Measurements from ENCODE around the gene AKAP13. TPM values are rescaled to one million over a fixed set of nuclear protein-coding genes. Genes with fewer than 3 reads are reported as not detected.
"Not testable (repeated sequence)": the region's sequence is repeated elsewhere in the genome, so short reads cannot be mapped to it uniquely, and the experiment has no call there.

The AKAP13 gene
- total RNA-seq, 1 donor from 2014 or later, result 184 TPM

DNA sequence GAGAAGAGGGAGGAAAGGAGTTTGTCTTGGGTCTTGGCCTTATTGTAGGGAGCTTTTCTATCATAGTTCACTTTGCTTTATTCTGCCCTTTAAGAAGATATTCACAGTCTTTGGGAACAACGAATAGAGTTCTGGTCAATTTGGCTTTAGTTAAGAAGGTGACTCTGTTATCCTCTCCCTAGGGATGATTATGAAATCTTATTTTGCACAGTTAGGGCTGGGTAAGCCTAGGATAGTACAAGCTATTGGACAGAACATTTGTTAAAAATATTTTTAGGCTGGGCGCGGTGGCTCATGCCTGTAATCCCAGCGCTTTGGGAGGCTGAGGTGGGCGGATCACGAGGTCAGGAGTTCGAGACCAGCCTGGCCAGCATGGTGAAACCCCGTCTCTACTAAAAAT lies 61.5 kb downstream of the AKAP13 start:
- not testable (repeated sequence) for DNase-seq (ENCODE audit: low spot score)

DNA sequence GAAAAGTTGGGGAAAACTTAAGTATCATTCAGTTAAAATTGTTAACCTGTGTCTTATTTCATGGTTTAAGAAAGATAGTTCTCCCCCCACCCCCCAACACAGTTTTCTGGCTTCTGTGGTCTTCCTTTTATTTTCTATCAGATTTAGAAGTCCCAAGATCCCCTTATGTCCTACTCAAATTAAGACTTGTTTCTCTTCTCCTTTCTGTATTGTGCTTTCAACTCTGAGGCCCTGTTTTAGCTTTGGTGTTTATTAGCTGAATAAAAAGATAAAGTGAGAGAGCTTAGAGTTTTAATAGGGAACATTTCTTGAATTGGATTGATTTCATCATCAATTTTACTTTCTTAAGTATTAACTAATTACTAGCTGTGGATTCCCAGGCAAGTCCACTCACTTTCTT lies 62.6 kb downstream of the AKAP13 start:
- DNase-seq (ENCODE audit: low spot score), result no peak

DNA sequence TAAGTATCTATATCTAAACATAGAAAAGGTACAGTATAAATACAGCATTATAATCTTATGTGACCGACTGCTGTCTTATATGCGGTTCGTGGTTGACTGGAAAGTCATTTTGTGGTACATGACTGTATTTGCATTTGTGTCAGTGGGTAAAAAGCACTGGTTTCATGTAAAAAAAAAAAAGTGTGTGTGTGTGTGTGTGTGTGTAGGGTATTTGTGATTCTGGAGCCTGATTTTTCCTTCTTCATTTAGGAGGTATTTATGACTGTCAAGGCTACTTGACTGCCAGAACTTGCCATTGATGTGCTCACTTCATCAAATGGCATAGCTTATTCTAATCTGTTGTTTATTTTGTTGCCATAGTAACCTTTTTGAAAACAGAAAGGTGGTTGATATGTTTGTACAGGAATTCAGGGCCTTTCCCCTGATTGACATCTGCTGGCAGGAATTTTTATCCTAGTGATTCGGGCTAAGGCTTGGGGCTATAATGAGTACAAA lies 63.2 kb downstream of the AKAP13 start:
- DNase-seq (ENCODE audit: low spot score), result peak; percentile 10

DNA sequence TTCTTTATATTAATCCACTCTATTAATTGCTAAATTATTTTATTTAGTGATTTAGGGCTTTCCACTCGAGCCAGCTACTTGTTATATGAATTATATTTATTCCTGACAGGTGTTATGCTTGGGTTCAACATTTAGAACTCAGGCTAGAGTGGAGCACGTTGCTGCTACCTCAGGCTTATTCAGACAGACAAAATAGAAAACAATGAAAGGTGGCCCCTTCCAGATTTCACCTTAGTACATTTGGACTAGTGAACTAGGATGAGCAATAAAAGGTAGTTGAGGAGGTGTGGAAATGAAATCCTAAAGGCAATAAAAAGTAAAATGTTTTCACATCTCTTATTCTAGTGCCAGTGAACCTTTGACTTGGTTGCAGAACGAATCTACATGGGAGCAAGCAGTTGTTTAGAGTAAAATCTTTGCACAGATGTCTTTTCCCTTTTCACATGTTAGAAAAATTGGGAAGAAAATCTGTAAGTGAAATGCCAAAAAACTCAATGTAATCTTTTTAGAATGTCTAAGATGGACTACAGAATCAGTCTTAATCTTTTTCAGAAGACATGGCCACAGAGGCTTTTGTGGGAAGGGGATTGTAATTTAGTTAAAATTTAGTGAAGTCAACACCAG lies 63.8 kb downstream of the AKAP13 start:
- DNase-seq (ENCODE audit: low spot score), result no peak

DNA sequence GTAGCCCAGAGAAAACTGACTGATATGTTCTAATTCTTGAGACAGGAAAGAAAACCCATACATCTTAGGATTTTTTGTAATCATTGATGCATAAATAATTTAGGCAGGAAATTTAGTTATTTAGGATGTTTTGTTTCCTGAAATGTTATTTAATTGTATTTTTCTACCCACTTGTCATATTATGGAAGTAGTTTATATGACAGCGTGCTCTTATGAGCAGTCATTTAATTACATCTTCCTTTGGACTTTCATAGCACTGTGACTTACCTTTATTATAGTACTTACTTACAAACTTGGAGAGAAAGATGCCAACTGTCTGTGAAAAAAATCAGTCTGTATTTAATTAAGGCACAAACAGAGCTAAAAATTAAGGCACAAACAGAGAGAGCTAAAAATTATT lies 65.0 kb downstream of the AKAP13 start:
- no peak for DNase-seq (ENCODE audit: low spot score)

DNA sequence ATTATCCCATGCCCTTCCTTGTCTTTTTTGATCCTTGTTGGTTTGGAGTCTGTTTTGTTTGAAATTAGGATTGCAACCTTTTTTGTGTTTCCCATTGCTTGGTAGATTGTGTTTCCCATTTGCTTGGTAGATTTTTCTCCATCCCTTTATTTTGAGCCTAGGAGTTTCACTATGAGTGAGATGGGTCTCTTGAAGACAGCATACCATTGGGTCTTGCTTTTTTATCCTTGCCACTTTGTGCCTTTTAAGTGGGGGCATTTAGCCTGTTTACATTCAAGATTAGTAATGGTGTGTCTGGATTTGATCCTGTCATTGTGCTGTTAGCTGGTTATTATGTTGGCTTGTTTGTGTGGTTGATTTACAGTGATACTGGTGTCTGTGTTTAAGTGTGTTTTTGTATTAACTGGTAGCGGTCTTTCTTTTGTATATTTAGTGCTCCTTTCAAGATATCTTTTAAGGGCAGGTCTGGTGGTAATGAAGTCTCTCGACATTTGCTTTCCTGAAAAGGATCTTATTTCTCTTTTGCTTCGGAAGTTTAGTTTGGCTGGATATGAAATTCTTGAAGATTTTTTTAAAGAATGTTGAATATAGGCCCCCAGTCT lies 70.8 kb downstream of the AKAP13 start:
- no peak for DNase-seq (ENCODE audit: low spot score)

DNA sequence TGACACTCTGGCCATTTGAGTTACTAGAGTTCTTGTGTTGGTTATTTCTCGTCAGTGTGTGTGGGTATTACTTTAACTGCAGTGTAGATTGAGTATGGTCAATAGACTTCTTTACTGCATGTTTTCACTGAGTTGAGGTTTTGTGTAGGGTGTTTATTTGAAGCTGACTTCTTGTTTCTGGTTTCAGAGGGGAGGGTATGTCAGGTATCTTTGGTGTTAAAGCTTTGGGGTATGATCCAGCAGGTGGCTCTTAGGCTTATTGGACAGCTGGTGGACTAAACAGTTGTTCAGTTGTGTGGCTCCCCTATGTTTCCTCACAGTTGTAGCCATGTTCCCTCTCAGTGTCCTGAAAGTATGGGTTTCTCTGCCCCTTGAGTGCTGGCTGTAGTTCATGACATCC lies 72.0 kb downstream of the AKAP13 start:
- DNase-seq (ENCODE audit: low spot score), result no peak

DNA sequence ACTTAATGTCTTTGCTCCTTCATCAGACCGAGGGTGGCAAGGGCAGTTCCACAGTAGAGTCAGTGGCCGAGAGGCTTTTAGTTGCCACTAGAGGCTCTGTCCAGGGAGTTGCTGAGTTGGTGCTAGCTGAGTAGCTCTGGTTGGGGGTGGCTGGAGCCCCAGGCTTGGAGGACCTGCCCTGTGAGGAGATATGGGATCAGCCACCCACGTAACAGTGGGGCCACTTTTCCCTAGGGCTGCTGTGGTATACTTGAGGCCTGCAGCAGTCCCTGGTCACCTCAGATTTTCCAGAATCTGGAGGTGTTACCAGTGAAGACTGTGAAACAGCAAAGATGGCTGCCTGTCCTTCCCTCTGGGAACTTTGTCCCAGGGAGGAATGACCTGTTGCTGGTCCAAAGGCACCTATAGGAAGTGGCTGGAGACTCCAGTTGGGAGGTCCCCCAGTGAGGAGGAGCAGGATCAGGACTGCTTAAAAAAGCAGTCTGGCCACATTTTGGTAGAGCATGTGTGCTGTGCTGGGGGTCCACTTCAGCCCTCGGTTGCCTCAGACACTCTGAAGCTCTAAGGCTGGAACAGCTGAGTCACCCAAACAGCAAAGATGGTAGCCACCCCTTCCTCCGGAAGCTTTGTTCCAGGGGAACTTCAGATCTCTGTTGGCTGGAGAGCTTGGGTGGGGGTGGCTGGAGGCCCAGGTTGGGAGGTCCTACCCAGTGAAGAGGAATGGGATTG lies 72.9 kb downstream of the AKAP13 start:
- no peak for DNase-seq (ENCODE audit: low spot score)

DNA sequence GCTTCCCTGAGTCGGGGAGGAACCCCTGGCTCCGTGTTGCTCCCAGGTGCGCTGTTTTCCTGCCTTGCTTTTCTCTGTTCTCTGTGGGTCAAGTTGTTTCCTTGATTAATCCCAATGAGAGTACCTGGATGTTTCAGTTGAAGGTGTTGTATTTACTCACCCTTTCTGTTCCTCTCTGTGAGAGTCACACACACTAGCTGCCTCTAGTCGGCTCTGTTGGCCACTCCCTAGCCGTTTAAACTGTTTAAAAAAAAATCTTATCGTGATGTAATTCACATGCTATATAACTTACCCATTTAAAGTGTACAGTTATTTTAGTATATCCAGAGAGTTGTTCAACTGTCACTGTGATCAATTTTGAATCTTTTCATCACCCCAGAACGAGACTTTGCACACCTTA lies 74.0 kb downstream of the AKAP13 start:
- no peak for DNase-seq (ENCODE audit: low spot score)

DNA sequence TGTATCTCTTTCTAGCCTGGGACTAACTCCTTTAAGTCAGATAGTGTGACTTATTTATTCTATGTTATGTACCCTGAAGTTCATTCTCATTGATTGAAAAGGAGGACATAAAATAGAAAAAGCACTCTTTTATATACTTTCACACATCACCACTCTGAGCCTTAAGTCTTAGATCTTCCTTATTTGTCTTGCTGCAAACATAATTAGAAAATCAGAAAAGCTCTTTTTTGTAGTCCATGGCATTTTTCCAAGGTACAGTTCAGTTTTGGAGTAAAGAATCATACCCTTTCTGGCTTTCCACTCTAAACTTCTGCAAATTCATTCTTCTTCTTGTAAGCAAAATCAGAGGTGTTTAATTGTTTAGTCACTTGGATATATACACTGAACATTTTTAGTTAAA lies 75.5 kb downstream of the AKAP13 start:
- no peak for DNase-seq (ENCODE audit: low spot score)

DNA sequence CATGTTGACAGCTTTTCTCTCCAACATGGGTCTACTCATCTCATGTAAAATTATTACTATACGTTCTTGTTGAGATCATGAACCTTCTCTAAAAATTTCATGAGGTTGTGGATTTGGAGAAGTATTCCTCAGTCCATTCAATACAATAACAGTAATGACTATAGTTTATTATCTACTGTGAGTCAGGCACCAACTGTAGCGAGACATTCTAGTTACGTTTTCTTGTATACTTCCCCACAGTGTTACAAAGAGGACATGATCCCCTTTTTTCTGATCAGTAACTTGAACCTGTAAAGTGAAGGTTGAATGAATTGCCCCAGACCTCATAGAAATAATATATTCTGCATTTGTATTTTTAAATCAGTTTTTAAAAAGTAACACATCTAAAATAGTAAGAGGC lies 76.4 kb downstream of the AKAP13 start:
- DNase-seq (ENCODE audit: low spot score), result no peak

DNA sequence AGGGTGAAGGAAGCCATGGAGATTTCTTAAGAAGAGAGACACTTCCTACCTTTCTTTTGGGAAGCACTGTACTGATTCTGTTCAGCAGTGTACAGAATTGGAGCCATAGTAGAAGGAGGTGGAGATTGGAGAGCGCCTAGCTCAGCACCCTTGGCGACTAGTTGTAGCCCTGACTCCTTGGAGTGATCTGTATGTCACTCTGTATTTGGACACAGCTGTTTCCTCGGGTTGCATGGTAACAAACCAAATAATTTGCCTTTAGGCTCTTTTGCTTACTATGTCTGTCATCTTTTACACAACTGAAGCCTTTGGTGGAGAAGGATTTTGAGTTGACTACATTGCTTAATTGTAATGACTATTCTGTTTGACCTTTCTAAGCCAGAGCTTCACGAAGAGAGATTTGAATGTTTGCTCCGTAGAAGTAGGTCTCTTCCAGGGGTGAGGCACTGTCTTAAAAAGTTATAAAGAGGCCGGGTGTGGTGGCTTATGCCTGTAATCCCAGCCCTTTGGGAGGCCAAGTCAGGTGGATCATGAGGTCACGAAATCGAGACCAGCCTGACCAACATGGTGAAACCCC lies 77.1 kb downstream of the AKAP13 start:
- no peak for DNase-seq (ENCODE audit: low spot score)

DNA sequence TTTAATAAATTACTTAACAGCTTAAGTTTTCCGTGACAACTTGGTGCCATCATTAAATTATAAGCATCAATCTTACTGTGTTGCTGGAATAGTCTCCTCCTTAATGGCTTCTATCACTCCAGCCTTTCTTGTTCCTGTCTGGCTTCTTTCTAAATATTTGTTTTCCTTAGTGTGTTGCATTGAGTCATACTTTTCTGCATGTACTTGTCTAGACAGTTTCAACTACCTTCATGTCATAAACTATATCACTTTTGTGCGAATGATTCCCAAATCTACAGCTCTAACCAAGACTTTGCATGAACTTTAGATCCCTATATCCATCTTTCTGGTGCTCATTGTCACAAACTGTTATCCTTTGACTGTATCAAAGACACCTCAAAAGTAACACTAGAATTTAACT lies 78.4 kb downstream of the AKAP13 start:
- no peak for DNase-seq (ENCODE audit: low spot score)

DNA sequence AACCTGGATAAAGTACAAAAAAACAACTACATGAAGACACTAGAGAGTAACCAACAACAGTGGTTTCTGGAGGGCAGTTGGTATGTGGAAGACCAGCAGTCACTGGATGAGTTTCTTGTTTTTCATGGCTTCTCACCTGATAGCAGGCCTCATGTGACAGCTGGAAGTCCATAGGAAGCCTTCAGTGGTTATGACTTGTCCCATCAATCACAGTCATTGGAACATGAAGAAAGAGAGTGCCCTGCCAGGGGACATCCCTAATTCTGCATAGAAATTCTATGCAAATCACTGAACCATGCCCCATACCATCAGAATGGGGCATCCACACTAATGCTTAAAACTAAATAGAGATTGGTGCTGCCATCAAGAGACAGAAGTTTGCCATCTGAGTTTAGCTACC lies 81.6 kb downstream of the AKAP13 start:
- DNase-seq (ENCODE audit: low spot score), result no peak

DNA sequence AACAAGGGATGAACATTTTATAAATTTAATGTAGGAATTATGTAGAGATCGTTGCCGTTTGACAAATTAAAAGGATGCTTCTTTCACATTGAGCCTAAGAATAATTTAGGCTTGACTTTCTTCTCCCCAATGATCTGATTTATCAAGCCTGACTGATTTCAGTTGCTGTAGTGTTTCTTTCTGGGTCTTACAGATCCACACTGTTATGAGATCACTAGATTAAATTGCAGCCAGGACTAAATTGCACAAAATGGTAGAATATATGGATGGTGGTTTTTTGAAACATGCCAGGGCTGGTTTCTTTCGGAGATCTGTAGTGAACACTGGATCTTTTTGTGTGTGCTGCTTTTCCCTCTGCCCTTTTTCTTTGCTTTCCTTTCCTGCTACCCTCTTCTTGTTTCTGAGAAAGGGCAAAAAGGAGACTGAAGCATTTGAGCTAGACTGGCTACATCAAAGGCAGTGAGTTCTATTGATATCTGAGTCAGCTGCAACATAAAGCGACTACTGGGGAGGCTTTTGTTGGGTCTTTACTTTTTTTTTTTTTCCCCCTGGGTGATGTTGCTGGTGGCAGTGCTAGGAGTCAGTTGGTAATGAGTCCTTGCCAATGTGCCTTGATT lies 83.0 kb downstream of the AKAP13 start:
- DNase-seq (ENCODE audit: low spot score), result no peak

DNA sequence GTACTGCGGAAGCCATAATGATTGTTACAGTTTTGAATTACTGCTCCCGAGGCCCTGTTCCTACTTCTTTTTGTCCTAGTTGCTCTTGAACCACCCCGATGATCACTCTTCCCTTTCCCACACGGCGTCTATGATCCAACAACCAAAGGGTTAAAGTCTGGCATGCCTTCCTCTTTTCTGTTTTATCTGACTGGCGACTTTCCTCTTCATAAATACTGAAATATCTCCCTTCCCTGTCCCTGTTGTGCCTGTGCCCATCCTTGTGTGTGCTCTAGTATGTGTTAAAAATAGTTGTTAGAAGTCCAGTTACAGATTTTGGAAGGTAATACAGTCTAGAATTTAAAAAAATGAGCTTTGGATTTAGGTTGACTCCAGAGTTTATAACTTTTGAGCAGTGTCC lies 83.6 kb downstream of the AKAP13 start:
- no peak for DNase-seq (ENCODE audit: low spot score)

DNA sequence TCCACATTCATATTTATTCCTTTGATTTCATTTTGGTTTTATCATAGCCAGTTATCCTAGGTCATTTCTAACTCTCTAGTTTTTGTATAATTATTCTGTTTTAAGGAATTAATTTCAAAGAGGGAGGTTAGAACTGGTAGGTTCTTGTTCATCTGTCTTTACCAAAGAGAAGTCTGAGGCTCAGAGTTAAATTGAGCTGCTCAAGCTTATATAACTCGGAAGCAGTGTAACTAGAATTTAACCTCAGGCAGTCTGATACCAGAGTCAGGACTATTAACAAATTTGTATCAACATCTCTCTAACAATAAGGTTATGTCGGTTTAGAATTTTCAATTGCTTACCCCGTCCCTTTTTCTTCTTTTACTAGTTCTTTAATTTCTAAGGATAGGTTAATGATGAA lies 84.1 kb downstream of the AKAP13 start:
- DNase-seq (ENCODE audit: low spot score), result no peak

DNA sequence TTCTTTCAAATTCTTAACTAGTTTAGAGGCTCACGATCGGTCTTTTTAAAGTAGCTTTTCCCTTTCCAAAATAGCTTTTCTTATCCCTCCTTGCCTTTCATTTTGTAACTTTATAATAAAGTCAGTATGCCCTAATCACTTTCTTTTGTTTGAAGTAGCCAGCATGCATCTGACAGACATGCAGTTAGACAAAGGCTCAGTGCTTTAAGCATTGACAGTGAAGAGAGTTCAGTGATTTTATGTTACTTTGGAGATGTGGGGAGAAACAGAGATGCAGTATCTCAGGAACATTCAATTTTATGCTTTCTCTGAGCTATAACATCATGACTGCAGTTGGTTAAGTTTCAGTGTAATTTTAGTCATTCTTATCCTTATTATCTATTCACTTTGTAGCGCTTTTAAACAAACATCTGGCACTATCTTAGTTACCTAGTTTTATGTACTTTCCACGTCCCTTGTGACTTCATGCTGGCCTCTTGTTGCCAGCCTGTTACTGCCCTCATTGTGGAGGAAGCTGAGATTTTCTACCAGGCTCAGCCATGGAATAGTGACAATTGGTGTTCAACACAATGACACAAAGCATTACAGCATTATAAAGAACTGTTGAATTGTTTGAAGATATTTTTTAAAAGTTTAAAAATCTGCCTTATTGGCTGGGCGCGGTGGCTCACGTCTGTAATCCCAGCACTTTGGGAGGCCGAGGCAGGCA lies 90.3 kb downstream of the AKAP13 start:
- DNase-seq (ENCODE audit: low spot score), result no peak

DNA sequence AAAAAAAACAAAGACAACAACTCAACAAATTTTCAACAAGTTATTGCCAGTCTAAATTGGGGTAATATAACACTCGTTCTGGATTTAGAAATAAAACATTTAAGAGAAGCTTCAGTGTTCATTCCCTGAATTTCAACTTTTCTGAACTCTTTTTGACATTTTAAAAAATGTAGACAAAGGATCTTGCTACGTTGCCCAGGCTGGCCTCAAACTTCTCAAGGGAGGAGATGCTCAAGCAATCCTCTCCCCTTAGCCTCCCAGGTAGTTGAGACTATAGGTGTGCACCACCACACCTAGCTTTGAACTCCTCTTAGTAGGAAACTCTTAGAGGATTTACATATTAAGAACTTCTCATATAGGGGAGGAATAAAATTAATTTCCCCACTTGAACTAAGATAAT lies 91.9 kb downstream of the AKAP13 start:
- no peak for DNase-seq (ENCODE audit: low spot score)

DNA sequence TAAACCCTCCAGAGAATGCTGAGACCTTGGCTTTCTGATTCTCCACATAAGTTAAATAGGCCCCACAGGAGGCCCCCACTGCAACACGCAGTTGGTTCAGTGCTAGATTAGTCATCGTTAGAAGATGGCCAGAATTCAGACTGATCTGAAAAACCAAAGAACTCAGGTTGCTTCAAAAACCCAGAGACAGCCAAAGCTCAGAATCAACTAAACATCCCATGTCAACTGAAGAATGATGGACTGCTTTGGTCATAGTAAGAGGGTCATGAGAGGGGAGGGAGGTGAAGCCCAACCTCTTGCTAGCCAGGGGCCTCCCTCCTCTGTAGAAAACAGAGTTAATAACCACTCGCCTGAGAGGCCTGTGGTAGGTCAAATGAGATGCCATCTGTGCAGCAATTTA lies 93.1 kb downstream of the AKAP13 start:
- DNase-seq (ENCODE audit: low spot score), result no peak

DNA sequence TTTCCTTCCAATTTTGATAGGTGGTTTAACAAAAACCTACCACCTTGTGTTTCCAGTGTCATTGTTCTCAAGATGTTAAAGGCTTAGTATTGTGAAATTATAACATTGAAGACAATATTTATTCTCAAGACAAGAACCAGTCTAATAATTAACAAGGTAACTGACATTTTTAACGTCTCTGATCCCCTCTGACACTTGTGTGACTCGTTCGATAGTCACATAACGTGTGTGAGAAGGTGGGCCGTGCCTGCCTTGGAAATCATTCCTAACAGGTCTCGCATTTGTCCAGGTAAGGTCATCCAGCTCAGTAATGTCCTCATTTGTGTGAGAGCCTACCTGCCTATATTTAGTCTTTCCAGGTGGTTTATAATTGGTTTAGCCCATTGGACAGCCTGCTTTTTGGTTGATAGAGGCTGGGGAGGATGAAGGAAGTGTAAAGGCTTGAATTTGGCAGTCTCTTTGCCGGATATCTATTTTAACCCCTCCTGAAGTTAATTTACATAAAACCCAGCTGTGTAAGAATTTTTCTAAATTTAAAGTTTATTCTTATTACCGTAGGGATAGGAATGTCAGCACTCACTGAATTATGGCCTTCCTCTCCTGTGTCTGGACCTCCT lies 94.4 kb downstream of the AKAP13 start:
- DNase-seq (ENCODE audit: low spot score), result no peak
